ENCODE measurements around the gene SERPIND1.

- TF ChIP-seq CTCF (conservative IDR thresholded peaks at IDR 0.05; ENCODE audit: low read depth, low read length) (no peak), EZH2 (IDR thresholded peaks at IDR 0.05; ENCODE audit: borderline replicate concordance, low read depth, low read length, poor library complexity, severe bottlenecking) (no peak)
Measured at GRCh38 chr22:20793748-20794649, 20.1 kb downstream of the SERPIND1 start.
